Activated CD8-positive, alpha-beta memory T cell treated with anti-CD3 and anti-CD28 coated beads, Interleukin-2, amount 10 ng/mL, durations not matched to agents 7 days and 5 days (primary cell): ENCODE results near the gene RPL29. TPM values are rescaled to one million over a fixed set of nuclear protein-coding genes. Genes with fewer than 3 reads are reported as not detected.

Experiments used
- ATAC-seq: fragments of 150-1000 bp; cut with Tn5 transposase; one replicate; pipeline ENCODE4 v1.10.0; 2021; ENCODE audit warnings: moderate library complexity
- CTCF ChIA-PET: fragments of 350-600 bp; sonication (Branson Sonifier 250); formaldehyde crosslinking; loops from one replicate; lab custom pipeline; 2021; ENCODE audit warnings: antibody characterized with exemption; lab: Charles Lee
- DNase-seq: peaks from one replicate; pipeline ENCODE4 v3.0.0-alpha.2; 2020
- H3K27ac Mint-ChIP-seq: one replicate; pipeline ENCODE4 v1.8.0; 2021; ENCODE audit warnings: mild to moderate bottlenecking, mixed read lengths
- H3K27me3 Mint-ChIP-seq: one replicate; pipeline ENCODE4 v1.8.0; 2021; ENCODE audit warnings: mixed read lengths
- H3K36me3 Mint-ChIP-seq: one replicate; pipeline ENCODE4 v1.8.0; 2021; ENCODE audit warnings: mild to moderate bottlenecking, mixed read lengths
- H3K4me1 Mint-ChIP-seq: one replicate; pipeline ENCODE4 v1.8.0; 2021; ENCODE audit warnings: mixed read lengths
- H3K4me3 Mint-ChIP-seq: one replicate; pipeline ENCODE4 v1.8.0; 2021; ENCODE audit warnings: mild to moderate bottlenecking, moderate library complexity, mixed read lengths
- H3K9me3 Mint-ChIP-seq: one replicate; pipeline ENCODE4 v1.8.0; 2022; ENCODE audit warnings: low read depth, mixed read lengths
- total RNA-seq, 2 experiments: library from RNA; stranded (reverse); gene quantifications; one replicate each; pipeline ENCODE4 v1.2.3, GENCODE V29; 2021

RPL29 gene
- total RNA-seq, 2 experiments from 2014 or later, result 1,042 to 1,060 TPM

- Mint-ChIP-seq H3K4me1 (peaks cover 16% of the 10 kb centered on the region), H3K9me3 (no peaks in the 10 kb centered on the region), H3K36me3 (no peaks in the 10 kb centered on the region), H3K27me3 (peaks cover 5% of the 10 kb centered on the region), H3K4me3 (peak overlapping the region; percentile 35), H3K27ac (no peak overlapping the region)
- CTCF ChIA-PET, result interaction anchor here (1.0 to 4.8 kb wide), 8 partner anchors 10 to 370 kb away, joined by 3 to 26 read pairs (median 3); partner anchors contain the start of genes ACY1, PARP3, RPL29 and RRP9
- ATAC-seq (no peak), DNase-seq (no peak)
These were observed 26.6 kb downstream of the RPL29 start for GRCh38 chr3:51968883-51969678.

- Mint-ChIP-seq H3K27ac (no peak overlapping the region), H3K4me1 (peaks cover 14% of the 10 kb centered on the region), H3K27me3 (peaks cover 5% of the 10 kb centered on the region), H3K9me3 (no peaks in the 10 kb centered on the region), H3K4me3 (peak overlapping the region; percentile 74), H3K36me3 (no peaks in the 10 kb centered on the region)
- DNase-seq (no peak), ATAC-seq (no peak)
- CTCF ChIA-PET, result interaction anchor here (0.7 to 4.8 kb wide), 6 partner anchors 8 to 156 kb away, joined by 3 to 26 read pairs (median 3); partner anchors contain the start of genes PARP3 and RRP9
These were observed 27.4 kb downstream of the RPL29 start for GRCh38 chr3:51968170-51968775.

- DNase-seq (no peak), ATAC-seq (peak; percentile 74)
- Mint-ChIP-seq H3K4me3 (peak within 1 kb of the TSS; percentile 74), H3K27me3 (peaks cover 5% of the 10 kb centered on the region), H3K9me3 (no peaks in the 10 kb centered on the region), H3K4me1 (peaks cover 14% of the 10 kb centered on the region), H3K27ac (peak within 1 kb of the TSS; percentile 73), H3K36me3 (no peaks in the 10 kb centered on the region)
- CTCF ChIA-PET, result interaction anchor here (0.7 to 4.8 kb wide), 4 partner anchors 9 to 25 kb away, joined by 3 to 26 read pairs (median 4); partner anchors contain the start of genes PARP3 and RRP9
These were observed 28.1 kb downstream of the RPL29 start, which contains the start of gene PCBP4 for GRCh38 chr3:51967384-51968169. Gene PCBP4 (minus strand): TSS chr3:51967454. CDS start chr3:51961240, 6,214 bp downstream.

GRCh38 chr3:51966922-51967383 is 28.7 kb downstream of the RPL29 start:
- Mint-ChIP-seq H3K4me1 (peaks cover 10% of the 10 kb centered on the region), H3K27me3 (peaks cover 8% of the 10 kb centered on the region), H3K4me3 (peak overlapping the region; percentile 71), H3K9me3 (no peaks in the 10 kb centered on the region), H3K27ac (no peak overlapping the region), H3K36me3 (no peaks in the 10 kb centered on the region)
- CTCF ChIA-PET, result interaction anchor here (4.8 kb wide), 1 partner anchor 25 kb away, joined by 26 read pairs; the partner anchor contains the start of genes PARP3 and RRP9
- no peak for DNase-seq
- ATAC-seq, result peak; percentile 76

- peaks cover 10% of the 10 kb centered on the region for H3K4me1 Mint-ChIP-seq
- peaks cover 10% of the 10 kb centered on the region for H3K27me3 Mint-ChIP-seq
- CTCF ChIA-PET, result interaction anchor here (4.8 kb wide), 1 partner anchor 24 kb away, joined by 26 read pairs; the partner anchor contains the start of genes PARP3 and RRP9
- H3K36me3 Mint-ChIP-seq, result no peaks in the 10 kb centered on the region
- no peak for ATAC-seq
- no peak for DNase-seq
- H3K9me3 Mint-ChIP-seq, result no peaks in the 10 kb centered on the region
- peak overlapping the region; percentile 71 for H3K4me3 Mint-ChIP-seq
- no peak overlapping the region for H3K27ac Mint-ChIP-seq
These were observed 29.2 kb downstream of the RPL29 start for GRCh38 chr3:51966486-51966885.

- DNase-seq, result no peak
- CTCF ChIA-PET, result interaction anchor here (1.1 to 1.9 kb wide), 5 partner anchors 8 to 157 kb away, joined by 3 to 10 read pairs (median 3); partner anchors contain the start of gene ABHD14B
- H3K27ac Mint-ChIP-seq, result no peak overlapping the region
- no peaks in the 10 kb centered on the region for H3K9me3 Mint-ChIP-seq
- peaks cover 9% of the 10 kb centered on the region for H3K4me1 Mint-ChIP-seq
- H3K27me3 Mint-ChIP-seq, result peaks cover 10% of the 10 kb centered on the region
- H3K36me3 Mint-ChIP-seq, result no peaks in the 10 kb centered on the region
- no peak overlapping the region for H3K4me3 Mint-ChIP-seq
- ATAC-seq, result no peak
These were observed 29.7 kb downstream of the RPL29 start for GRCh38 chr3:51966016-51966415.

GRCh38 chr3:51964521-51964920 is 31.2 kb downstream of the RPL29 start:
- Mint-ChIP-seq H3K27me3 (peaks cover 10% of the 10 kb centered on the region), H3K36me3 (no peaks in the 10 kb centered on the region), H3K4me3 (no peak overlapping the region), H3K9me3 (no peaks in the 10 kb centered on the region), H3K4me1 (peaks cover 9% of the 10 kb centered on the region), H3K27ac (no peak overlapping the region)
- no peak for ATAC-seq
- DNase-seq, result no peak
- CTCF ChIA-PET, result interaction anchor here (1.1 to 1.9 kb wide), 6 partner anchors 8 to 23 kb away, joined by 3 to 10 read pairs (median 3); partner anchors contain the start of genes ABHD14A, ABHD14B and RRP9

GRCh38 chr3:51963951-51964451 is 31.7 kb downstream of the RPL29 start:
- H3K36me3 Mint-ChIP-seq, result no peaks in the 10 kb centered on the region
- CTCF ChIA-PET, result interaction anchor here (1.1 to 3.6 kb wide), 5 partner anchors 10 to 23 kb away, joined by 3 to 19 read pairs (median 6); partner anchors contain the start of genes ABHD14A, ABHD14B and RRP9
- DNase-seq (no peak), ATAC-seq (no peak)
- no peak overlapping the region for H3K4me3 Mint-ChIP-seq
- H3K27ac Mint-ChIP-seq, result no peak overlapping the region
- peaks cover 10% of the 10 kb centered on the region for H3K27me3 Mint-ChIP-seq
- peaks cover 7% of the 10 kb centered on the region for H3K4me1 Mint-ChIP-seq
- no peaks in the 10 kb centered on the region for H3K9me3 Mint-ChIP-seq

GRCh38 chr3:51962854-51963530 is 32.7 kb downstream of the RPL29 start:
- DNase-seq, result no peak
- no peak for ATAC-seq
- H3K27me3 Mint-ChIP-seq, result peaks cover 10% of the 10 kb centered on the region
- H3K4me3 Mint-ChIP-seq, result no peak overlapping the region
- no peaks in the 10 kb centered on the region for H3K36me3 Mint-ChIP-seq
- peaks cover 2% of the 10 kb centered on the region for H3K4me1 Mint-ChIP-seq
- no peaks in the 10 kb centered on the region for H3K9me3 Mint-ChIP-seq
- CTCF ChIA-PET, result interaction anchor here (1.6 to 3.6 kb wide), 5 partner anchors 9 to 22 kb away, joined by 3 to 19 read pairs (median 4); partner anchors contain the start of genes ABHD14A, ABHD14B, ACY1 and RRP9
- H3K27ac Mint-ChIP-seq, result no peak overlapping the region

- Mint-ChIP-seq H3K36me3 (no peaks in the 10 kb centered on the region), H3K4me1 (peaks cover 3% of the 10 kb centered on the region), H3K27ac (no peak overlapping the region), H3K4me3 (no peak overlapping the region), H3K9me3 (no peaks in the 10 kb centered on the region), H3K27me3 (peaks cover 12% of the 10 kb centered on the region)
- CTCF ChIA-PET, result interaction anchor here (1.2 to 3.6 kb wide), 5 partner anchors 10 to 21 kb away, joined by 4 to 19 read pairs (median 4); partner anchors contain the start of genes ABHD14A, ABHD14B, ACY1 and RRP9
- DNase-seq, result no peak
- ATAC-seq, result no peak
These were observed 33.8 kb downstream of the RPL29 start for GRCh38 chr3:51961602-51962569.

- Mint-ChIP-seq H3K27me3 (peaks cover 17% of the 10 kb centered on the region), H3K4me3 (no peak overlapping the region)
These were observed 34.7 kb downstream of the RPL29 start for GRCh38 chr3:51961011-51961410.

More at GRCh38 chr3:51961011-51961410, 34.7 kb downstream of the RPL29 start:
- CTCF ChIA-PET, result interaction anchor here (1.2 to 3.6 kb wide), 3 partner anchors 13 to 22 kb away, joined by 4 to 19 read pairs (median 4); partner anchors contain the start of genes ABHD14A, ABHD14B and ACY1
- DNase-seq, result no peak
- Mint-ChIP-seq H3K36me3 (no peaks in the 10 kb centered on the region), H3K9me3 (no peaks in the 10 kb centered on the region), H3K4me1 (peaks cover 6% of the 10 kb centered on the region), H3K27ac (no peak overlapping the region)
- no peak for ATAC-seq
